Measurements from ENCODE around the gene ECEL1.

- TF ChIP-seq POLR2A (IDR thresholded peaks at IDR 0.05) (no peak), CTCF (IDR thresholded peaks at IDR 0.05) (no peak), EP300 (IDR thresholded peaks at IDR 0.05) (no peak)
Measured at GRCh38 chr2:232455426-232456255, 32.0 kb downstream of the ECEL1 start, which contains the start of gene ALPI.
